HG02571 (cell line): ENCODE measurements around the gene SLC6A1.

Experiments used
- ATAC-seq: cut with Tn5 transposase; IDR thresholded peaks from one replicate; pipeline ENCODE4 v1.9.1; 2021; ENCODE audit warnings: mild to moderate bottlenecking, moderate library complexity; ENCODE audit not compliant: unreplicated experiment

Gene SLC6A1

DNA sequence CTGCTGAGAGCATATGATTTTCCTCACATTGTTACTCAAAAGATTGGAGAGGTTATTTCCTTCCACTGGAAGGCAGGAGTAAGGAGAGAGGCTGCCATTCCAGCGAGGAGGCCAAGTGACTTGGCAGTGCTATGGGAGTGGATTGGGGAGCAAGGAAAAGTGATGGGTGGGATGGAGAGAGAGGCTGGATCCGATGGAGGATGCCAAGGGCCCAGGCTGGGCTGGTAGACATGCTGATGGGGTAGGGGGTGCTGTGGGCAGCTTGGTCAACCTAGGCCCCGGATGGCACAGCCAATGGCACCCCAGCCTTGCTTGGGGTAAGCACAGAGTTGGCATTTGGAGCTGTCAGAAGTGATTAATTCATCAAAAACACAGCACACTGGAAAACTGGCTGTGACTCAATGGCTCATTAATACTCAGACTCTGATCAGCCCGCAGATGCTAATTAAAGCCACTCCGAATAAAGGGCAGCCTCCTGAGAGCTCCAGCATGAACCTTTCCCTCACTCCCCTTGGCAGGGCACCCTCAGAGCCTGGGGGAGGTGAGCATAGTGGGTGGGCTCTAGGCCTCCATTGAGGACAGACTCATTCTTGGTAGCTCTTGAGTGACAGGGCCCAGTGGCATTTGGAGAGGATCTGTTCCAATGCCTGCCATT, 22.1 kb upstream of the SLC6A1 start:
- no peak for ATAC-seq

DNA sequence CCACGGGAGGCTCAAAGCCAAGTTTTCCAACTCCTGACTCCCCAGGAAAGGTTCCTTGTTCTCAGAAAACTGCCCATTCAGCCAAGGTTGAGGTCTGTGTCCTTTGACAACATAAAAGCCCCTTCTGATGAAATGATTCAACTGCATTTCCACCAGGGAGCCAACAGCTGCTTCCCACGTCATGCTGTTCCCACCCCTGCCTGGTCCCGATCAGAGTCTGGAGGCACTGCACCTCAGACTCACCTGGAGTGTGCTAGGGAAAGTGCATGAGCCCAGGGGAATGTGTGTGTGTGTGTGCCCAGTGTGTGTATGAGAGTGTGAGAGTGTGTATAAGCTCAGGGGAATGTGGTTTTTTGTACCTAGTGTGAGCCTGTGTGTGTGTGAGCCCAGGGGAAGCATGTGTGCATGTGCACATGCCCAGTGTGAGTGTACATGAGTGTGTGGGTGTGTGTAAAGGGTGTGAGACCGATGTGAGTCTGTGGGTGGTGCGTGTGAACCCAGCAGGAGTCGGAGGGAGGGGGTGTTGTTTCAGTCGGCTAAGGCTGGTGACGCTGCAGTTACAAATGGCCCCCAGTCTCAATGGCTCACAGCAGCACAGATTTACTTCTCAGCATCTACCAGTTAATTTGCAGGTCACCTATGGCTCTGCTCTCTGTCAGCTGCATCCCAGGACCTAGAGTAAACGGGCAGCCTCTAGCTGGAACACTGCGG, 20.3 kb upstream of the SLC6A1 start:
- no peak for ATAC-seq

DNA sequence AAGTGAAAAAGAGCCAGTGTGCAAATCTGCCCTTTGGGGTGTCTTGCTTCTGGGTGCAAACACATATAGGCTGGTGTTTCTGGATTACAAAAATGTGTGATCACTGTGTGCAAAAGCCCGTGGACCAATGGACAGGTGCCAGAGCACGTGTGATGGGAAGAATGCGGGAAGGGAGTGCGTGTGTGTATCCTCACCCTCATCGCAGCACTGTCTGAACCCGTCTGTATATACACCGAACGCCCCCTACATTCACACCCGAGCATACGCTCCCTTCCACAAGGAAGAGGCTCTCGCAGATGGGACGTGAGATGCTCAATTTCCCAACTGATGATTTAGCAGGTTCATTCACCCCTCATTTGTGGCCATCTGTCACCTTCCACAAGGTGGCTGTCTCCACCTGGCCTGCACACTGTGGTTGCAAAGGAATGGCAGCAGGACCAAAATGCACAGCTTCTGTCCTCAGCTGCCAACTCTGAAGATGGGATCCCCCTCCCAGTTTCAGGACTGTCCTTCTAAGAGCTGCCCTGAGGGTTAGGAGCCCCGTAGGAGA, 19.4 kb upstream of the SLC6A1 start:
- no peak for ATAC-seq

- no peak for ATAC-seq
These were observed 18.4 kb upstream of the SLC6A1 start for GRCh38 chr3:10974131-10974530.

- no peak for ATAC-seq
These were observed 17.7 kb upstream of the SLC6A1 start for GRCh38 chr3:10974746-10975375.

GRCh38 chr3:10975695-10976234, 16.8 kb upstream of the SLC6A1 start:
- ATAC-seq = no peak

GRCh38 chr3:10976770-10977169, 15.8 kb upstream of the SLC6A1 start:
- no peak for ATAC-seq

- no peak for ATAC-seq
These were observed 14.5 kb upstream of the SLC6A1 start for GRCh38 chr3:10977892-10978510.

GRCh38 chr3:10978956-10979355, 13.6 kb upstream of the SLC6A1 start:
- no peak for ATAC-seq

DNA sequence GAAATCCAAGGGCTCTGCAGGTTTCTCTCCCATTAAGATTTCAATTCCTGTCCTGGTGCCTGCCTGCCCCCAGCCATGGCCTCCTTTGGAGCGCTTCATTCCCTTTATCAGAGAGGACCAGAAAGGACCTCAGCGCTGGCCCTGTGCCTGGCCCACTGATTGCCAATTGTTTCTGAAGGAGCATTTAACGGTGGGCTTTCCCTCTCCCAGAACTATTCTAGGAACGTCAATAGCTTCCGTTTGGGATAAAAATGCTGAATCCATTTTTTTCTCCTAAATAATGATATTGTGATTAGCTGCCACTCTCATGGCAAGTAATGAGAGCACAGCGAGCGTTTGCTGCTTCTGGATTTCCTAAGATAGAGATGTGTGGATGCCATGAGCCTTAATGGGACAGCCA, 12.2 kb upstream of the SLC6A1 start:
- no peak for ATAC-seq

DNA sequence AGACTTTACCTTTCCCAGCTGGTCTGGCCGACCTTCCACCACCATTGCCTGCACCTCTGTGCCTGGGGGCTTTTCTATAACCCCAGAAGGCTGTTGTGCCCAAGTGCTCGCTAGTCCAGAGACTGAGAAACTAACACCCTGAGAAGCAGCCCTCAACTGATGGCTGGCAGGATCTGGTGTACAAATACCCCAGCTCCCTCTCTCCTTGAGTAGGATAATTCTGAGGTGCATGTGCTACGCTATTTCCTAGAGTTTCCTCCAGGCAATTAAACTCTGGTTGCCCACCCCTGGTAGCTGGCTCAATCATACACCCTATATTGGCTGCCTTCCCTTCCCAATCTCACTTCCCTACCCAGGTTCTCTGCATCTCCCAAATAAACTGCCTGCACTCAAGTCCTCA, 11.5 kb upstream of the SLC6A1 start:
- no peak for ATAC-seq

GRCh38 chr3:10981961-10982360, 10.6 kb upstream of the SLC6A1 start:
- ATAC-seq = no peak

DNA sequence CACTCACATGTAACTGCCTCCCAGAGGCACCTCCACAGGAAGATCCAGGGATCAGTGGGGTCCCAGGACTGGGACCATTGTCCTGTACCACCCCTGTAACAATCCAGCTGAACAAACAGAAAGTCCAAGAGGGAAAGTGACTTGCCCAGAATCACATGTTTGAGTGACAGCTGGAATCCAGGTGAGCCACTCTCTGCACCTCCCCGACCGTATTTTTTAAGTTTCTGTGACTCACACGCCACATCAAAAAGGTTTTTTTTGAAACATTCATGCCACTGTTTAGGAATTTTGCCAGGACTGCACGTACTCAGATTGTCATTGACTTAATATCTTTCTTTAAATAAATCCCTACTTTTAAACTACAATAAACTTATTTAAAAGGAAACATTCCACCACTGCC, 9.8 kb upstream of the SLC6A1 start:
- no peak for ATAC-seq

DNA sequence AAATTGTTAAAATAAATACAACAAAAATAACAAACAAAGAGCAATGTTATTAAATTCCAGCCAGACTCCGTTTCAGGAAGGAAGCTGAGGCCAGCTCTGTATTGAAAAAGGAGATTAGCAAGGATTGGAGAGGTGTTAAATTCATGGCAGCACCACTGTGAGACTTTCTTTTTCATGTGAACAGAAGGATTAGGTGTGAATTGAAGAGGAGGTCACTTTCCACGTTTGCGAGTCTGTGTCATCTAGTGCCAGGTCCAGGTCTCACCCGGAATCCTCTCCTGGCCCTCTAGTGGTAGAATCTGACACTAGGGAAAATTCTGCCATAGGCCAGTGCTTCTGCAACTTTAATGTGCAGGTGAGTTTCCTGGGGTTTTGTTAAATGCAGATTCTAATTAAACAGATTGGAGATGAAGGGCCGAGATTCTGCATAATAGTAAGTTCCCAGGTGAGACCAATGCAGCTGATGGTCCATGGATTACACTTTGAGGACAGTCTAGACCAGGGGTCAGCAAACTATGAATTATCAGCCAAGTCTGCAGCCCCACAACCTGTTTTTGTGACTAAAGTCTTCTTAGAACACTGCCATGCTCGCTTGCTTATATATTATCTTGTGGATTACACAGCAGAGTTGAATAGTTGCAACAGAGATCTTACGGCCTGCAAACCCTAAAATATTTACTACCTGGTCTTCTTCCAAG, 9.2 kb upstream of the SLC6A1 start:
- ATAC-seq = no peak

- no peak for ATAC-seq
These were observed 8.1 kb upstream of the SLC6A1 start for GRCh38 chr3:10984371-10984896.

GRCh38 chr3:10985181-10985580, 7.4 kb upstream of the SLC6A1 start:
- ATAC-seq = no peak

DNA sequence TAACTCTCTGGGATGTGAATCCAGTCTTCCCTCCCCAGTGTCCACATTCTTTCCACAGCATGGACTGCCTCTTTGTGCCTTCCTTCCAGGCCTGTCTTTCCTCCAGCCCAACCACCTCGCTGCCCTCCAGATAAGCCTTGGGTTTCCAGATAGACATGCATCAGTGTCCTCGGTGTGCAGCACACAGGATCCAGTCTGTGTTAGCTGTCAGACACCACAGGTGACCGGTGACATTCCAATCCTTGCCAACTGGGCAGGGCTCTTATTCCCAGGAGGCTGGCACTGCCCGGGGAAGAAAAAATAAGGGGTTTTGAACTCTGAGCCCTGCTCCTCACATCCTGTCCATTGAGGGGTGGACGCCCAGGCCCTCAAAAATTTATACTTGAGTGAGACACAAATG, 6.0 kb upstream of the SLC6A1 start:
- no peak for ATAC-seq

- no peak for ATAC-seq
These were observed 4.4 kb upstream of the SLC6A1 start for GRCh38 chr3:10988001-10988665.

GRCh38 chr3:10988991-10989484, 3.5 kb upstream of the SLC6A1 start:
- no peak for ATAC-seq
